SKM-1 (cell line): ENCODE results near the gene TCOF1.

ENCODE experiments used
- DNase-seq: peaks from one replicate; lab custom pipeline; 2025; ENCODE audit not compliant: unreplicated experiment; lab: John Stamatoyannopoulos, UW

The TCOF1 gene

DNA sequence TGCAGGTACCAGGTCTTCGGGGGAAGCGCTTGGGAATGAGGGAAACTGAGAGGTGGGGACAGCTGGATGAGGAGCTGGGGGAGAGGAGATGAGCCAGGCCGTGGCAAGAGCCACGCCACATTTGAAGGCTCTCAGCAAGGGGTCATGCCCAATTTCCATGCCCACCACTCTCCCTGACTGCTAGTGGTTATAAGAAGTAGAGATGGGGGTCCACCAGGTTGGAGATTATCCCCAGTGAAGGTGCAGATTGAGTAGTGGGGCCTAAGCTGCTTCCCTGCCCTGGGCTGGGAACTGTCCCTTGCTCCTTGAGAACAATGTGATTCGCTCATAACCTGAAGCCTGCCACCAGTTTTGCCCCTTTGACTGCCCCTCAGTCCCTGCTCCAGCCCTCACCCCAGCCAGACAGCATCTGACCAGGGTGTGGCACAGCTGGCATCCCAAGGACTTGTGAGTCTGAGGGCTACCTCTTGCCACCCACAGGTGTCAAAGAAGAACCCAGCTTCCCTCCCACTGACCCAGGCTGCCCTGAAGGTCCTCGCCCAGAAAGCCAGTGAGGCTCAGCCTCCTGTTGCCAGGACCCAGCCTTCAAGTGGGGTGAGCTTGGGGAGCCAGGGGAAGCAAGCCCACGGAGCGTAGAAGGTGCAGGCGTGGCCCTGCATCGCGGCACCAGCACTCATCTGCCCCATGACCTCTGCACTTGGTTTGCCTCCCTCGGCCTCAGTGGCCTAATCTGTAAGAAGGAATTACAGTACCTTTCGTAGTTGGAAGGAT lies 33.8 kb downstream of the TCOF1 start:
- DNase-seq = no peak

DNA sequence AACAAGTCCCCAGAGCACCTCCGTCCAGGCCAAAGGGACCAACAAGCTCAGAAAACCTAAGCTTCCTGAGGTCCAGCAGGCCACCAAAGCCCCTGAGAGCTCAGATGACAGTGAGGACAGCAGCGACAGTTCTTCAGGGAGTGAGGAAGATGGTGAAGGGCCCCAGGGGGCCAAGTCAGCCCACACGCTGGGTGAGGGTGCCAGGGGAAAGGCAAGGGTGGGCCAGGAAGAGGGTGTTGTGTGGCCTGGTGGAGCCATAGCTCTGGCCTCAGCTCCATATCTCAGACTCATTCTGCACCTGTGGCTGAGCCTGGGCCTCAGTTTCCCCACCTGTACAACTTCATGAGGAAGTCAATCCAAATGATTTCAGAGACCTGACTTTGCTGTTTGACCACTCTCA lies 34.5 kb downstream of the TCOF1 start:
- no peak for DNase-seq

- no peak for DNase-seq
Measured at GRCh38 chr5:150392680-150393079, 35.2 kb downstream of the TCOF1 start.

- DNase-seq = no peak
Measured at GRCh38 chr5:150393096-150393645, 35.7 kb downstream of the TCOF1 start.

GRCh38 chr5:150394131-150394530 lies 36.6 kb downstream of the TCOF1 start:
- no peak for DNase-seq

DNA sequence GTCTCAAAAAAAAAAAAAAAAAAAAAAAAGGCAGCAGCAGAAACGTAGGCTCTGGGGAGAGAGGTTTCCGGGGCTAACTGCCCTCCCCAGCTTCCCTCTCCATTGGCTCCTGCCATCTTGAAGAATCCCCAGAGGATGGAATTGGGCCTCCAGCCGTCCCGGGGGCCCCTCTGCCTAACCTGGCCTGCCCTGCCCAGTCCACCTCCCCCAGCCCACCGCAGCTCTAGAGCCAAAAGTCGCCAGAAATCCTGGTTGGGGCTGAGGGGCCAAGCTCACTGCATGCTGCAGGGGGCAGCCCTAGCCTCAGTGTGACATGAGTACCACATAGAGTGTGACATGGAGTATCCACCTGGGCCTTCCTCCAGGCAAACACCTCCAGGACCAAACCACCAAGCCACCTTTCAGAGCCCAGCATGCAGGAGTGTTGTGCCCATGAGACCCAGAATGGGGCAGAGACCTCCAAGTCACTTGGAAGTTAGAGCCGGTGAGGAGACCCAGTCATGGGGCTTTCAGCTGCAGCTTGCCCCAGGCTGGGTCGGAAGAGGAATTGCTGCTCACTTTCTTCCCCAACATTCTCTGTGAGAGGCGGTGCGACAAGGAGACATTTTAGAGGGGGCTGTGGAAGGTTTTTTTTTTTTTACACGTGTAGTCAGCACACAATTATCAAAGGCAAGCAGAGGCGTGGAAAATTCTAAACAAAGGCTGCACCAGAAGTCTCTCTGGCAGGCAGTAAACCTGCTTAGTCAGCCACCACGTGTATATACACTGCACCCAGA lies 37.6 kb downstream of the TCOF1 start:
- no peak for DNase-seq

DNA sequence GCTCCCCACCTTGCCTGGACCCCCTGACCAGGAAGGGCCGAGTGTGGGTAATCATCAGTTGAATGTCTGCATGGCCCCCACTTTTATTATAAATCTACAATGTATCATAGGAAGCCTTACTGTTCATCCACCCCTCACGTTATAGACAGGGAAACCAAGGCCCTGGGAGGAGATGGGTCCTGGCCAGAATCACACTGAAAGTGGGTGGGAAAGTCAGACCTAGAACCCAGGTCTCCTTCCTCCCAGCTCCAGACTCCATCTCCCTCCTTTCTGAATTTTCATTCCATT lies 38.1 kb downstream of the TCOF1 start:
- no peak for DNase-seq

- DNase-seq = no peak
Measured at GRCh38 chr5:150396267-150396666, 38.8 kb downstream of the TCOF1 start.

DNA sequence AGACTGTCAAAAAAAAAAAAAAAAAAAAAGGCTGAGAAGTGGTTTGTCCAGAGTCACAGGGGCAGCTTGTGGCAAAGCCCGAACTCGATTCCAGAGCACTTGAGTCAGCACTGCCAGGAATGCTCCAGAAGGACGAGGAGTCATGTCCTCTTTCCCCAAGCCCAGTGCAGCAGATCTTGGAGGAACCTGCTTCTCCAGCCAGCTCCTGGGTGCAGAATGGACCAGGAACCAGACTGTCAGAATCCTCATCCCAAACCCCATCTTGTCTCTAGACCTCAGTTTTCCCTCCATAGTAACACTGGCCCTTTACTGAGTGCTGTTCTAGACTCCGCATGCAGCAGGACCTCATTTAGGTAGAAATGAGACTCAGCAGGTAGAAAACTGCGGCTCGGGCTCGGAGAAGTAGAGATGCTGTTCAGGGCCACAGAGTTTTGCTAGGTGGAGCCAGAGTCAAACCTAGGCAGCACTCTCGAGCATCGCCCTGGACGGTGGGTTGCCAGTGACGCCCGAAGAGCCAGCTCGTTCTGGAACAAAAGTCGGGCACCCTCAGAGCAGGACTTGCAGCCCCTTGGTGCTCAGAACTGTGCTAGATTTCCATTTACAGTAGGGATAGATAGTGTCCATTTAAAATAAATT lies 39.8 kb downstream of the TCOF1 start:
- no peak for DNase-seq

- DNase-seq = no peak
Measured at GRCh38 chr5:150397782-150398721, 40.6 kb downstream of the TCOF1 start.

- DNase-seq = no peak
Measured at GRCh38 chr5:150398722-150399523, 41.4 kb downstream of the TCOF1 start.

DNA sequence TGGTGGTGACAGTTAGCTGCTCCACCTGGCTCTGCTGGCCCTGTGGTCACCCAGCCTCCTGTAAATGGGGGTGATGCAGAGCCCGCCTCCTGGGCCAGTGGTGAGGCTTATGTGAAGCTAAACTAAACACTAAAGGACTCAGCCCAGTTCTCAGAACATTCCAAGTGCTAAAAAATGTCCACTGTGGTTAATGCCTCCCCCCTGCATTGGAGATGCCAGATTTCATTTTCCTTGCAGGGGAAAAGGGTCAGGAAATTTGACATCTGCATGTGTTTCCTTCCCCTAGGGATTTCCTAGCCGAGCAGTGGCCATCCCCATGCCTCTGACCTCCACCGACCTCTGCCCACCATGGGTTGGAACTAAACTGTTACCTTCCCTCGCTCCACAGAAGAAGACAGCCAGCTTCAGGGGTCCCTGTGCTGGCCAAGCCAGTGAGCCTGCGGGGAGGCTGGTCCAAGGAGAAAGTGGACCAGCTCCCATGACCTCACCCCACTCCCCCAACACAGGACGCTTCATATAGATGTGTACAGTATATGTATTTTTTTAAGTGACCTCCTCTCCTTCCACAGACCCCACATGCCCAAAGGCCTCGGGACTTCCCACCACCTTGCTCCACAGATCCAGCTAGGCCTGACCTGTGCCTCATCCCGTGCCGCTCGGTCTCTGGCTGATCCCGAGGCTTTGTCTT lies 42.2 kb downstream of the TCOF1 start:
- no peak for DNase-seq

GRCh38 chr5:150400316-150401075 lies 43.0 kb downstream of the TCOF1 start:
- no peak for DNase-seq

GRCh38 chr5:150401076-150401375 lies 43.5 kb downstream of the TCOF1 start:
- DNase-seq = no peak

DNA sequence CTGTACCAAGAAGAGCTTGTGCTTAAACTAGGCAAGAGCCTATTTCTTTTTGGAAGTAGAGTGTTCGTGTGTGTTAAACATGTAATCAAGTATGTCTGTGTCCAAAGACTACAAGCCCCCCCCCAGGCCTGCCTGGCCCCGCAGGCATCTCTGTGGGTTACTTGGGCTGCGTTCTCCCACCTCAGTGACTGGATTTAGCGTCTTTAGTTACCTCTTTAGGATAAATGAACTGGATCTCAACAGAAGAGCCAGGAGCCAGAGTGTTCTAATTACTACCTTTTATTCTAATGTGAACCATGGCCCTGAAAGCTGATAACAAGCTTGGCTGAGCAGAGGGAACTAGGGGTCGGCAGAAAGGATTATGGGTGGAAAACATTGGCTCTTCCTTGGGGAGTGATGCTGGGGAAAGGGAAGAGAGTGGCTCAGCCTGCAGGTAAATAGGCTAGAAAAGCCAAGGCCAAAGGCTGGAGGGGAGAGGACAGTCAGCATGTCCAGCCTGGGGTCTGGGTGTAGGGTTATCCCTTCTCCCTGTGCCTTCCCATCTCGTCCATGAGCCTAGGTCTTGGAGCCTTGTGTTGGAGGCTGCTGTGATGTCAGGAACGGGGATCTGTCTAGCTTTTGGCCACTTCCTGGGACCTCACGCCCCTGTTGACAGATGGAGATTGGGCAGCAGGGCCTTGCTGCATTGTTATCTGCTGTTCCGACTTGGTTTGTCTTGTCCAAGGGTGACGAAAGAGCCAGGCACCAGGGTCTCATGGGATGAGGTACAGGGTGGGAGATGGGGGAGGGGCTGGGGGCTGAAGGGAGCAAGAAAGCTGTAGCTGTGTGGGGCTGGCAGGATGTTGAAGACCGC lies 44.1 kb downstream of the TCOF1 start:
- no peak for DNase-seq

DNA sequence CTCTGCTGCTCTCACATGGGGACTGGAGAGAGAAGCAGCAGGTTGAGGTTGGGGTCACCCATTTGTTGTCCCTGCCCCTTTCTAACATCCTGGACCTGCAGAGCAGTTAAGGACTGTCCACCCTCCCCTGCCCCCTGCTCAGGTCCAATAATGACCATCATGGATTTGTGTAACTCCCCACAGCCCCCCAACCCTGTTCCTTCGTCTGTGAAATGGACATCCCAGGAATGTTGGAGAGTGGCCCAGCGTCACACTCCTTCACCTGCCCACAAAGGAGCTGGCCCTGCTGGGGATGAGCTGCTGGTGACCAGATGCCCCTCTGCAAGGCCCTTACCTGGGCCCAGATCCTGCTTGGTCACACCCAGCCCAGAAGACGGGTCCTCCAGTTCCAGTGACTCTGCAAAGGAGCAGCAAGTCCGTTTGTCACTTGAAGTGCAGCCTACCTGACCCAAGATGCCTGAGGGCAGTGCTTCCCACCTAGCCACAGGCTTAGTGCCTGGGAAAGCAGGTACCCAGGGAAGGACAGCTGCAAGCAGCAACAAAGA lies 44.8 kb downstream of the TCOF1 start:
- no peak for DNase-seq

DNA sequence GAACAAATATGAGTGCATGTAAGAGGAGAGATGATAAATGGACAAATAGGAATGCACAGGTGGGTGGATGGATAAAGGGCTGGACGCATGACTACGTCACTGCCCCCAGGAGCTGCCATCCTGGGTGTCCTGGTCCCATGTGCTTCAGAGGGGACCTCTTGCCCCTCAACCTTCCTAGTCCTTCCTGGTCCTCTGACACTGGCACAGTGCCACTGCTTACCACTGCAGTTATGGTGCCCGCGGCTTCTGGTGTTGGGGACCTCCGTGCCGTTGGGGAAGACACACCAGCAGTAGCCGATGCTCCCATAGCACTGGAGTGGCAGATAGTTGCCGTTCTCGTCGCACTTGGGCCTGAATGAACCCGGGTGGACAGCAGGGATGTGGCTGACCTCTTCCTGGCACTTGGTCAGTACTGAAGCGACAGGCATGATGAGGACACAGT lies 45.4 kb downstream of the TCOF1 start:
- DNase-seq = no peak

GRCh38 chr5:150404121-150404520 lies 46.6 kb downstream of the TCOF1 start:
- DNase-seq = no peak
